GM19438 (cell line): Measurements from ENCODE around the gene ISOC2.
A peak's percentile ranks its signal among the peaks of the same experiment; 100 is the strongest.
"Not testable (repeated sequence)": the region's sequence is repeated elsewhere in the genome, so short reads cannot be mapped to it uniquely, and the experiment has no call there.

ENCODE experiments used
- ATAC-seq: cut with Tn5 transposase; IDR thresholded peaks from one replicate; pipeline ENCODE4 v1.9.1; 2021; ENCODE audit warnings: low read depth; ENCODE audit not compliant: unreplicated experiment

The ISOC2 gene

DNA sequence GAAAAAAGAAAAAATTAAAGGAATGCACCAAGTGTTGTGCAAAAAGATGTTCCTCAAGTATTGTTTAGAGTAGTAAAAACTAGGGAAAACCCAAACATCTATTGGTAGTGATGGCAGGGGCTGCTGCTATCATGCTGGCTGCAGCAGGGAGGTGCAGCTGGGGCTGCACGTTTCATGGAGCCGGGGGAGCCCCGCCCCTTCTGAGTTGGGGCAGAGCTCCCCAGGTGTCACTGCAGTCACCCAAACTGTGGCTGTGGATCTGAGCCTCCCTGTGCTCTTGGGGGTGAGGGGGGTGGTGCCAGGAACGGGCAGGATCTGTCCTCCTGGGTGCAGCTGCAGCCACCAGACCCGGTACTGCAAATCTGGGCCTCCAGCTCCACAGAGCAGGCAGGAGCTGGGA lies 42.3 kb downstream of the ISOC2 start:
- ATAC-seq = no peak

DNA sequence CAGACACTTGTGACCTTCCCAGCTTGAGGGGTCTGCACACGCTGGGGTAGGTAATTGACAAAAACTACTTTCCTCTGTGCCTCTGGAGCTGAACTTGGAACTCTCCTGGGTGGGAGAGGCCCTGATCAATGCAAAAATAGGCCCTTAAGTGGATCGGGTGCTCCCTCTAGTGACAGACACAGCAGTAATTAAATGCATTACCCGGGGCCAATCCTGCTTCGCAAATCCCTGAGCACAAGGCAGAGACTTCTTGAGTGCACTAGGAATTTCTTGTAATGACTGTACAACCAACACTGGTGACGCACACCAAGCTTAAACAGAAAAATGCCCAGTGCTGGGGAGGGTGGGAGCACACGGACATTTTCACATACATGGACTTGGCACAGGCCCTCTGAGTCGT lies 43.3 kb downstream of the ISOC2 start:
- no peak for ATAC-seq

DNA sequence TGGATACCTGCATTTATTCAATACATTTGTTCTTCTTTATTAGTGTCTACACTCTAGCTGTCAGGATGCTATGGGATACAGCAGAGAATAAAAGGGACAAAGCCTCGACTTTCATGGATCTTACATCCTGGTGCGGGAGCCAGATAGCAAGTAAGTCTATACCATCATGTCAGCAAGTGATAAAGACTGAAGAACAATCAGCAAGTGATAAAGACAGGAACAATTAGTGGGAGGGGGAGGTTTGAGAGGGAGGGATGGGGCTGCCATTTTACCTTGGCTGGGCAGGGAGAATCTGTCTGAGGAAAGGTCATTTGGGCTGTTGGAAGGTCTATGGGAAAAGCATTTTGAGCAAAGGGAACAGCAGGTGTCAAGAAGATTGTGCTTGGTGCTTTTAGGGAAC lies 51.3 kb downstream of the ISOC2 start:
- no peak for ATAC-seq

DNA sequence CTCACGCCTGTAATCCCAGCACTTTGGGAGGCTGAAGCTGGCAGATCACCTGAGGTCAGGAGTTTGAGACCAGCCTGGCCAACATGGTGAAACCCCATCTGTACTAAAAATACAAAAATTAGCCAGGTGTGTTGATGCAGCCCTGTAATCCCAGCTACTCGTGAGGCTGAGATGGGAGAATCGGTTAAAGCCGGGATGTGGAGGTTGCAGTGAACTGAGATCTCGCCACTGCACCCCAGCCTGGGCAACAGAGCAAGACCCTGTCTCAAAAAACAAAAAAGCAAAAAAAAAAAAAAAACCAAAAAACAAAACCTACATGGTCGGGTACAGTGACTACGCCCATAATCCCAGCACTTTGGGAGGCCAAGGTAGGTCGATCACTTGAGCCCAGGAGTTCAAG lies 52.3 kb downstream of the ISOC2 start:
- ATAC-seq = not testable (repeated sequence)

DNA sequence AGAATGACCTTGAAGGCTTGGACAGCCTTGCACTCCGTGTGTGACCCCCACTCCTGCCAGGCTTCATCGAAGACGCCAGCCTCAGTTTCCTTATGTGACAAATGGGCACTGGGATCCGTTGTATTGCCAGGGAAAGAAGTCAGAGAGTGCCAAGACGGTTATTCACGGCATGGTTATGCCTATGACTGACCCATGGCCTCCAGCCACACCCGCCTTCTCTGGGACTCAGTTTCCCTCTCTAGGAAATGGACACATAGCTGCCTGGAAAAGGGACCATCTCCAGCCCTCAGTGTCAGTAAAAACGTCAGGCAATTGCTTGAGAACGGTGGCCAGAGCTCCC lies 52.9 kb downstream of the ISOC2 start:
- no peak for ATAC-seq

DNA sequence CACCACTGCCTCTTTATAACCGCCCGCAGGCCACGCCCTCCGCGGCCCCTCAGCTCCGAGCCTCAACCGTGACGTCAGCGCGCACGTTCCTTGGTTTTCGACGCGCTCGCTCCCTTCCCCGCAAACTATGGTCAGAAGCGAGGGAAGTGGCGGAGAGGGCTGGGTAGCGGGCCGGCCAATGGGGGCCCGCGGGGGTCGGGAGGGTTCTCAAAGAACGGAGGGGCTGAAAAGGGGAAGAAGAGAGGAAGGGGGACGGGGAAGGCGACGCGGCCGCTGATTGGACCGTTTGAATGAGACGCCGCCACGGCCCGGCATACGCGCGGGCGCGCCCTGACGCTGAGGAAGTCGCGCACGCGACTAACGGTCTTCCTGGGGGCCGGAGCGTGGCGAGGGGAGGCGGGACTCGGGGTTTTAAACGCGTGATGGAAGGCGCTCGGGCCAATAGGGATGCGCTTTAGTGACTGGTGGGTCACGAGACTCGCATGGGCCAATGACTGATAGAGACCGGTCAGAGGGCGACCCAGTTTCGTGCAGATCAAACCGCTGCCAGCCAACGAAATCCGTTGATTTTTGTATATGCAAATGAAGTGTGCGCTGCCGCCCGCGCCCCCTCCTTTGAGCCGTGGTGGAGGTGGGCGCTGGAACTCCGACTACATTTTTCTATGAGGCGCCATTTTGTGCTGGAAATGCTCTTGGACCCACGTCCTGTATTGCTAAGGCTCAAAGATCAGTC lies 53.5 kb downstream of the ISOC2 start:
- peak; percentile 90 for ATAC-seq

DNA sequence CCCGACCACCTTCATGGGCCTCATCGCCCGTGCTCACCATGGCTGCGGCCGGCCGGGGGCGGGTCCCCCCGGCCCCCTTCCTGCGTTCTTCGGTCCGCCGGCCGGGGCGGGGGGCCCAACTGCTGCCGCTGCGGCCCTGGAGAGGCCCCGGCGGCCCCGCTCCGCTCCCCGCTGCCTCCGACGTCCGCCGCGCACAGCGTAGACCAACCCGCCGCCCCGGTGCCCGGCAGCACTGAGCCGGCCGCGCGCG lies 54.0 kb downstream of the ISOC2 start, which contains the start of gene UBE2S:
Gene UBE2S (minus strand): TSS at position 239 of the 250 bp plus-strand sequence. CDS start 199 bp downstream, at position 40.
- not testable (repeated sequence) for ATAC-seq

DNA sequence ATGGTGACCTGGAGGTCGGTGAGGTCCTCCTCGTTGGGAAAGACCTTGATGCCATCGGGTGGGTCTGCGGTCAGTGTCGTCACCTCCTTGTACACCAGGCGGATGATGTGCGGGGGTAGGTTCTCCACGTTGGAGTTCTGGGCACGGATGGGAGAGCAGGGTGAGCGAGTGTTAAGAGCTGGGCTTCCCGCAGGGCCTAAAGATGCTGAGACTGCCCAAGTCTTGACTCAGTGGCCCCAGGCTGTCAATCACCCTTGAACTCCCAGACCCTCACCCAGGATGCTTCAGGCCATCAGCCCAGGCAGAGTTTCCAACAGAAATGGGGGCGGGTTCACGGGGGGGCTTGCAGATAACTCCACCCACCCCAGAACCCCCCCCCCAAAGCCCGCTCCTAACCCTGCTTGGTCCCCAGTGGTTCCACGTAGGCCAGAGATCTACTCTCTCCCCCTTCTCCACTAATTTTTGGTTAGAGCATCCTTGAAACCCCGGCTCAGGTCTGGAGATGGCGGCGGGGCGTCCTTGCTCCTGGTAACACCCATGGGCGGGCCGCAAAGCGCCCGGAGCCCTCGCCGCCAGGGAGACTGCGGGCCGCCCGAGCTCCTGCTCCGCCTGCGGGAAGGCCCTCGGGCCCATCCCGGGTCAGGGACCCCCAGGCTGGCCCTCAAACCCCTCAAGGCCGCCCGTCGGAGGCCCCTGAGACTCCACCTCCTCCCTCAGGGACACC lies 54.5 kb downstream of the ISOC2 start:
- no peak for ATAC-seq

DNA sequence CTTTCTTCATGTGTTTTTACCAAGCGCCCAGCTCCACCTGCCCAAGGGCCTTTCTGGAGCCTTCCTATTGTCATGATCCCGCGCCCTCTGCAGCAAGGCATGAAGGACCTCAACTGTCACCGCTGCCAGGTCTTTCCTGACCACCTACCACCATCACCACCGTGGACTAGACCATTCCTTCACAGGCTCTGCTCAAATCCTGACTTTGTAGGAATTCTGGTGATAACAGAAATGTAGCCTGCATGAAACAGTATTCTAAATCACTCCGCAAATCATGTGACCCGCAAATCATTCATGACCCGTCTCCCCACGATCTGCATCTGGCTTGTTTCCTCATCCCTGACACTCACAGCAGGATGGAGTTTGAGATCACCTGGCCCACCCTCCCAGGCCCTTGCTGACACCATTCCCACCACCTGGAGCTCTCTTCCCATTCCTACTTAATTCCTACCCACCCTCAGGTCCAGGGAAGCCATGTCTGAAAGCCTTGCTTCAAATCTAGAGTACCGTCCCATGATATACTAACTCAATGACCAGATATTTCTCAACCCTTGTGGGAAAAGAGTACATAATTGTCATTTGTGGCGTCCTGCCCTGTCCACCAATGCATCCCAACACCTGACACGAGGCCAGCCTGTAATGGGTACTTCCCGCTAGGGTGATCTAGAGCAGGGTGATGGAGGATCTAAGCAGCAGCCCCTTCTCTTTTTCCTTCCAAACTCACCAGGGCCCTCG lies 55.2 kb downstream of the ISOC2 start:
- ATAC-seq = no peak

DNA sequence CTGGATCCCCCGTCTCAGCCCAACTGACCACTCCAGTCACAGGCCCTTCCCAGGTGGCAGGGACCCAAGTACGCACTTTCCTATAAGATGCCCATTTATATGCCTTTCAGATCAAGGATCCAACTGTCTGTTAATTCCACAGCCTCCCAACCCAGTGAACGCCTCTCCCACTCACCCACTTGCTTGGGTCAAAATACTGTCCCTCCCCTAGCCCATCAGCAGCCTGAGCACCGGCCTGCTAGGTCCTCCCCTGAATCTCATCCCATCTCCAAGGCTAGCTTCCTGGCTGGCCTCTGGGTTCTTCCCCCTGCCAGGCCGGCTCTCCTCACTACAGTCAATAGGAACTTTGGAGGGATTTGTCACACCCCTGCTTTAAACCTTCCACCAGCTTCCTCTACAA lies 55.8 kb downstream of the ISOC2 start:
- no peak for ATAC-seq
